ENCODE measurements around the gene KDM5C.

The KDM5C gene

GRCh38 chrX:53227224-53227765 lies 2.3 kb upstream of the KDM5C start:
- DNase-seq (ENCODE audit: insufficient read length) (no peak), FAIRE-seq (no peak)
- TF ChIP-seq TAF1 (IDR thresholded peaks at IDR 0.05; ENCODE audit: borderline replicate concordance, low read depth, low read length) (no peak), POLR2A (IDR thresholded peaks at IDR 0.05; ENCODE audit: low read depth, low read length) (no peak), POLR2AphosphoS5 (IDR thresholded peaks at IDR 0.05; ENCODE audit: low read depth, low read length) (no peak)

GRCh38 chrX:53223955-53224859 lies 800 bp downstream of the KDM5C start:
- DNase-seq (ENCODE audit: insufficient read length) = no peak
- TF ChIP-seq TAF1 (IDR thresholded peaks at IDR 0.05; ENCODE audit: borderline replicate concordance, low read depth, low read length) (no peak), POLR2AphosphoS5 (IDR thresholded peaks at IDR 0.05; ENCODE audit: low read depth, low read length) (no peak), POLR2A (IDR thresholded peaks at IDR 0.05; ENCODE audit: low read depth, low read length) (no peak)
- FAIRE-seq = peak; percentile 53

GRCh38 chrX:53223068-53223693 lies 1.8 kb downstream of the KDM5C start:
- FAIRE-seq = peak; percentile 67
- no peak for DNase-seq (ENCODE audit: insufficient read length)
- TF ChIP-seq POLR2AphosphoS5 (IDR thresholded peaks at IDR 0.05; ENCODE audit: low read depth, low read length) = no peak
- no peak for TF ChIP-seq TAF1 (IDR thresholded peaks at IDR 0.05; ENCODE audit: borderline replicate concordance, low read depth, low read length)
- TF ChIP-seq POLR2A (IDR thresholded peaks at IDR 0.05; ENCODE audit: low read depth, low read length) = no peak

GRCh38 chrX:53211391-53211978 lies 13.5 kb downstream of the KDM5C start:
- DNase-seq (ENCODE audit: insufficient read length) (no peak), FAIRE-seq (no peak)

GRCh38 chrX:53196678-53197077 lies 28.3 kb downstream of the KDM5C start:
- FAIRE-seq (no peak), DNase-seq (ENCODE audit: insufficient read length) (no peak)
- TF ChIP-seq POLR2AphosphoS5 (IDR thresholded peaks at IDR 0.05; ENCODE audit: low read depth, low read length) (no peak), TAF1 (IDR thresholded peaks at IDR 0.05; ENCODE audit: borderline replicate concordance, low read depth, low read length) (no peak), POLR2A (IDR thresholded peaks at IDR 0.05; ENCODE audit: low read depth, low read length) (no peak)

More at GRCh38 chrX:53211391-53211978, 13.5 kb downstream of the KDM5C start:
- TF ChIP-seq POLR2AphosphoS5 (IDR thresholded peaks at IDR 0.05; ENCODE audit: low read depth, low read length) = no peak
- TF ChIP-seq POLR2A (IDR thresholded peaks at IDR 0.05; ENCODE audit: low read depth, low read length) = no peak
- no peak for TF ChIP-seq TAF1 (IDR thresholded peaks at IDR 0.05; ENCODE audit: borderline replicate concordance, low read depth, low read length)

- TF ChIP-seq TAF1 (IDR thresholded peaks at IDR 0.05; ENCODE audit: borderline replicate concordance, low read depth, low read length) = no peak
- TF ChIP-seq POLR2A (IDR thresholded peaks at IDR 0.05; ENCODE audit: low read depth, low read length) = no peak
- no peak for TF ChIP-seq POLR2AphosphoS5 (IDR thresholded peaks at IDR 0.05; ENCODE audit: low read depth, low read length)
- FAIRE-seq = no peak
- DNase-seq (ENCODE audit: insufficient read length) = no peak
Observed at GRCh38 chrX:53195401-53195800, 29.6 kb downstream of the KDM5C start.

- DNase-seq (ENCODE audit: insufficient read length) (no peak), FAIRE-seq (no peak)
- TF ChIP-seq TAF1 (IDR thresholded peaks at IDR 0.05; ENCODE audit: borderline replicate concordance, low read depth, low read length) = no peak
Observed at GRCh38 chrX:53194308-53194707, 30.7 kb downstream of the KDM5C start.

- TF ChIP-seq TAF1 (IDR thresholded peaks at IDR 0.05; ENCODE audit: borderline replicate concordance, low read depth, low read length) (no peak), POLR2AphosphoS5 (IDR thresholded peaks at IDR 0.05; ENCODE audit: low read depth, low read length) (no peak), POLR2A (IDR thresholded peaks at IDR 0.05; ENCODE audit: low read depth, low read length) (no peak)
- DNase-seq (ENCODE audit: insufficient read length) = no peak
- no peak for FAIRE-seq
Observed at GRCh38 chrX:53193093-53193492, 31.9 kb downstream of the KDM5C start.

GRCh38 chrX:53190363-53190960 lies 34.5 kb downstream of the KDM5C start:
- DNase-seq (ENCODE audit: insufficient read length) = no peak
- no peak for TF ChIP-seq TAF1 (IDR thresholded peaks at IDR 0.05; ENCODE audit: borderline replicate concordance, low read depth, low read length)
- no peak; the same call in 1 of the 2 replicates for TF ChIP-seq POLR2AphosphoS5 (IDR thresholded peaks at IDR 0.05; ENCODE audit: low read depth, low read length)
- TF ChIP-seq POLR2A (IDR thresholded peaks at IDR 0.05; ENCODE audit: low read depth, low read length) = no peak; the same call in 1 of the 2 replicates
- FAIRE-seq = no peak

GRCh38 chrX:53188763-53189162 lies 36.2 kb downstream of the KDM5C start:
- TF ChIP-seq POLR2AphosphoS5 (IDR thresholded peaks at IDR 0.05; ENCODE audit: low read depth, low read length) (no peak), POLR2A (IDR thresholded peaks at IDR 0.05; ENCODE audit: low read depth, low read length) (no peak)
- FAIRE-seq = peak; percentile 73
- no peak for DNase-seq (ENCODE audit: insufficient read length)

- DNase-seq (ENCODE audit: insufficient read length) = no peak
- FAIRE-seq = no peak
- TF ChIP-seq POLR2AphosphoS5 (IDR thresholded peaks at IDR 0.05; ENCODE audit: low read depth, low read length) (no peak), POLR2A (IDR thresholded peaks at IDR 0.05; ENCODE audit: low read depth, low read length) (no peak), TAF1 (IDR thresholded peaks at IDR 0.05; ENCODE audit: borderline replicate concordance, low read depth, low read length) (no peak)
Observed at GRCh38 chrX:53186351-53186750, 38.7 kb downstream of the KDM5C start.

Measured in GM12892 (cell line).